ENCODE measurements around the gene ABCB9. TPM values are rescaled to one million over a fixed set of nuclear protein-coding genes. Genes with fewer than 3 reads are reported as not detected.
"Not testable (repeated sequence)": the region's sequence is repeated elsewhere in the genome, so short reads cannot be mapped to it uniquely, and the experiment has no call there.

The ABCB9 gene
- 1 to 10 TPM; 2.7 to 9.5 (median 7.4) TPM for total RNA-seq

DNA sequence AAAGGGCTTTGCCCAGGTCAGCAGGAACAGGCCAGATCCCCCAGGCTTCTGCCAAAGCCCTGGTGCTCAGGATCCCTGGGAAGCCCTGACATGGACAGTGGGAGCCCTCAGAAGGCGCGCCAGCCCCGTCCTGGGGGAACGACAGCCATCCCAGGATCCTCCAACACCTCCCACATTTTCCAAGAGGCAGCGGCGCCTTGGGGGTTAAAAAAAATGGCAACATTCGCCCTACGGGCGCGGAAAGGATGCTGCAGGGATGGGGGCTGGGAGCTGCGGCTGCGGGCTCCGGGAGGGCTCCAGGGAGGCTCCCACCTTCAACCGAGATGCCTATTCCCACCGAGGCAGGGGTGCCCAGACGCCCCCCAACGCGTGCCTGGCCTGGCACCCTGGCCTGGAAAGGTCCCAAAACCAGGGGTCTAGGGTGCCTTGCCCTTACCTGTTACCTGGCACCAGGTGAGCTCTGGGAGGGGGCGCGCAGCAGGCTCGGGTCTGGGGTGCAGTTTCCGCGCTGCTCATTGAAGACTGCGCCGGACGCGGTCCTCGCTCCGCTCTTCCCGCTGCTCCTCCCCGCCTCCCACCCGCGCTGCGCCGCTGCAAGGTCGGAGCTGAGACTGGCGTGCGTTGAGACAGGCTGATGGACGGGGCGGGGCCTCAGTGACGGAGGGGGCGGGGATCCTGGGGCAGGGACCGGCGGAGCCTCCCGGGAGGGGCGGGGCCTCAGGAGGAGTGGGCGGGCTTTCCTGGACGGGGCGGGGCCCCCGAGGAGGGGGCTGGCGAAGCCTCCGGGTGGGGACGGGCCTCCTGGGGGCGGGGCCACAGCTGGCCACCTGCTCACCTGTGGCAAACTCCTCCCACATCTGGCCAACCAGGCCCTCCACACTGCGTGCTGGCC, at the start of gene ABCB9:
Gene ABCB9 (minus strand): TSS at position 613 of the 892 bp plus-strand sequence. CDS start 6,228 bp downstream, outside the sequence.
- peak; percentile 95 to 97 for DNase-seq (ENCODE audit: low spot score in 2 of 2)

DNA sequence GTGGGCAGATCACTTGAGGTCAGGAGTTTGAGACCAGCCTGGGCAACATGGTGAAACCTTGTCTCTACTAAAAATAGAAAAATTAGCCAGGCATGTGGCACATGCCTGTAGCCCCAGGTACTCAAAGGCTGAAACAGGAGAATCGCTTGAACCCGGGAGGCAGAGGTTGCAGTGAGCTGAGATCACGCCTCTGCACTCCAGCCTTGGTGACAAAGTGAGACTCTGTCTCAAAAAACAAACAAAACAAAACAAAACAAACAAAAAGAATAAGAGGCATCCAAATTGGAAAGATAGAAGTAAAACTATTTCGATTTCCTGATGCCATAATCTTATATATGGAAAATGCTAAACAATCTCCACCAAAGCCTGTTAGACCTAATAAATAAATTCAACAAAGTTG, 48.2 kb upstream of the ABCB9 start:
- not testable (repeated sequence) for H3K27ac ChIP-seq; H3K36me3 ChIP-seq; H3K9me3 ChIP-seq; H3K27me3 ChIP-seq; H3K4me1 ChIP-seq; DNase-seq (ENCODE audit: low spot score in 2 of 2); H3K4me3 ChIP-seq
- WGBS, result 93% methylated on average over 4 of the region's 4 CpGs

More for the DNA sequence above, at the start of gene ABCB9:
- no peaks in the 10 kb centered on the region for H3K36me3 ChIP-seq
- peak within 1 kb of the TSS; percentile 23 for H3K27ac ChIP-seq
- no peaks in the 10 kb centered on the region for H3K9me3 ChIP-seq
- WGBS, result 7% methylated on average over 18 of the region's 55 CpGs
- peak within 1 kb of the TSS; percentile 66 for H3K4me3 ChIP-seq
- TF ChIP-seq, protein P1, sequence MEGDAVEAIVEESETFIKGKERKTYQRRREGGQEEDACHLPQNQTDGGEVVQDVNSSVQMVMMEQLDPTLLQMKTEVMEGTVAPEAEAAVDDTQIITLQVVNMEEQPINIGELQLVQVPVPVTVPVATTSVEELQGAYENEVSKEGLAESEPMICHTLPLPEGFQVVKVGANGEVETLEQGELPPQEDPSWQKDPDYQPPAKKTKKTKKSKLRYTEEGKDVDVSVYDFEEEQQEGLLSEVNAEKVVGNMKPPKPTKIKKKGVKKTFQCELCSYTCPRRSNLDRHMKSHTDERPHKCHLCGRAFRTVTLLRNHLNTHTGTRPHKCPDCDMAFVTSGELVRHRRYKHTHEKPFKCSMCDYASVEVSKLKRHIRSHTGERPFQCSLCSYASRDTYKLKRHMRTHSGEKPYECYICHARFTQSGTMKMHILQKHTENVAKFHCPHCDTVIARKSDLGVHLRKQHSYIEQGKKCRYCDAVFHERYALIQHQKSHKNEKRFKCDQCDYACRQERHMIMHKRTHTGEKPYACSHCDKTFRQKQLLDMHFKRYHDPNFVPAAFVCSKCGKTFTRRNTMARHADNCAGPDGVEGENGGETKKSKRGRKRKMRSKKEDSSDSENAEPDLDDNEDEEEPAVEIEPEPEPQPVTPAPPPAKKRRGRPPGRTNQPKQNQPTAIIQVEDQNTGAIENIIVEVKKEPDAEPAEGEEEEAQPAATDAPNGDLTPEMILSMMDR (IDR thresholded peaks at IDR 0.05), result no peak
- no peak for TF ChIP-seq POLR2AphosphoS5 (IDR thresholded peaks at IDR 0.05)
- TF ChIP-seq POLR2A (IDR thresholded peaks at IDR 0.05), result no peak
- no peak for TF ChIP-seq EP300 (IDR thresholded peaks at IDR 0.05)
- H3K27me3 ChIP-seq, result no peaks in the 10 kb centered on the region
- H3K4me1 ChIP-seq, result peaks cover 49% of the 10 kb centered on the region

GRCh38 chr12:123013185-123014095, 47.2 kb upstream of the ABCB9 start:
- H3K4me3 ChIP-seq, result no peak overlapping the region
- no peak for DNase-seq (ENCODE audit: low spot score in 2 of 2)
- H3K4me1 ChIP-seq, result no peaks in the 10 kb centered on the region
- WGBS, result 93% methylated on average over 19 of the region's 19 CpGs
- no peak overlapping the region for H3K27ac ChIP-seq
- TF ChIP-seq POLR2AphosphoS5 (IDR thresholded peaks at IDR 0.05) (no peak), EP300 (IDR thresholded peaks at IDR 0.05) (no peak), POLR2A (IDR thresholded peaks at IDR 0.05) (no peak)
- TF ChIP-seq, protein P1 (IDR thresholded peaks at IDR 0.05), result no peak
- H3K27me3 ChIP-seq, result no peaks in the 10 kb centered on the region
- H3K36me3 ChIP-seq, result peaks cover 8% of the 10 kb centered on the region
- H3K9me3 ChIP-seq, result no peaks in the 10 kb centered on the region

DNA sequence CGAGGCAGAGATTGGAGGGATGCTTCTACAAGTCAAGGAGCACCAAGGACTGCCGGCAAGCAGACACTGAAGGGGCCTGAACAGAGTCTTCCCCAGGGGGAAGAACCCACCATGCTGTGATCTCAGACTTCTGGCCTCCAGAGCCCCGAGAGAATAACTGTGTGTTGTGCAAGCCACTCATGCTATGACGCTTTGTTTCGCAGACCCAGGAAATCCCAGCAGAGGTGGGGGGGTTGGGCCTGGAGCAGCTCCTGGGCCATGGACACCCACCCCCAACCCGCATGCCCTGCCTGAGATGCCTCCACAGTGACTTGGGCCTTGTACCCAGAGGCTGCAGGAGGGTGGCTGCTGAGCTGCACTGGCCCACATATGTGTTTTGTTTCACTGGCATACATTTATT, 45.4 kb upstream of the ABCB9 start:
- peaks cover 23% of the 10 kb centered on the region for H3K36me3 ChIP-seq
- 84% methylated on average over 5 of the region's 6 CpGs for WGBS
- H3K27me3 ChIP-seq, result no peaks in the 10 kb centered on the region
- no peaks in the 10 kb centered on the region for H3K9me3 ChIP-seq
- TF ChIP-seq POLR2A (IDR thresholded peaks at IDR 0.05) (no peak), POLR2AphosphoS5 (IDR thresholded peaks at IDR 0.05) (no peak), EP300 (IDR thresholded peaks at IDR 0.05) (no peak)
- TF ChIP-seq, protein P1 (IDR thresholded peaks at IDR 0.05), result no peak
- H3K4me1 ChIP-seq, result no peaks in the 10 kb centered on the region
- H3K4me3 ChIP-seq, result no peak overlapping the region
- no peak for DNase-seq (ENCODE audit: low spot score in 2 of 2)
- no peak overlapping the region for H3K27ac ChIP-seq

DNA sequence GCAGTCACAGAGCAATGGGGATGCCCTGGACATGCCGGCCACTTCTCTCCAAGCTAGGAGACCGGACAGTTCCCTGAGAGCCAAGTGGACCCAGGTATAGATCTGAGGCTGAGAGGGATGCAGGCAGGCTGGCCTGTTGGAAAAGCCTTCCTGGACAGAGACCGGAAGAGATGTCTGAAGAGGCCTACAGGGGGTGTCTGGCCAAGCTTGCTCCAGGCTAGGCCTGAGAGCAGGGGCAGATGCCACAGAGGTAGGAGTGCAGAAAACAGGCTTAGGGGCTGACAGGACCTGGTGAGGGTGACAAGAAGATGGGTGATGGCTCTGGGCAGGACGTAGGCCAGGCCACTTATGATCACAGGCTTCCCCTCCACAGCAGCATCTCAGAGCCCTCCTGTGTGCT, 44.4 kb upstream of the ABCB9 start:
- WGBS, result 92% methylated on average over 3 of the region's 4 CpGs
- H3K36me3 ChIP-seq, result peaks cover 23% of the 10 kb centered on the region
- no peak for DNase-seq (ENCODE audit: low spot score in 2 of 2)
- H3K4me1 ChIP-seq, result no peaks in the 10 kb centered on the region
- H3K4me3 ChIP-seq, result no peak overlapping the region
- H3K9me3 ChIP-seq, result no peaks in the 10 kb centered on the region
- H3K27ac ChIP-seq, result no peak overlapping the region
- TF ChIP-seq POLR2AphosphoS5 (IDR thresholded peaks at IDR 0.05) (no peak), EP300 (IDR thresholded peaks at IDR 0.05) (no peak), POLR2A (IDR thresholded peaks at IDR 0.05) (no peak)
- TF ChIP-seq, protein P1 (IDR thresholded peaks at IDR 0.05), result no peak
- no peaks in the 10 kb centered on the region for H3K27me3 ChIP-seq

Measured in suprapubic skin (tissue), 4 donors.